Measurements from ENCODE around the gene WSCD2.

WSCD2 gene

GRCh38 chr12:108180255-108181094, 51.4 kb downstream of the WSCD2 start:
- DNase-seq (ENCODE audit: low read depth, low spot score): no peak
- no peak overlapping the region for H3K4me3 ChIP-seq (ENCODE audit: insufficient read length, low read depth)
- H3K9ac ChIP-seq (ENCODE audit: insufficient read length, low read depth): no peak overlapping the region
- no peaks in the 10 kb centered on the region for H3K36me3 ChIP-seq (ENCODE audit: insufficient read depth, insufficient read length, low read length)
- H3K4me1 ChIP-seq (ENCODE audit: insufficient read depth, insufficient read length): peaks cover 5% of the 10 kb centered on the region
- peaks cover 4% of the 10 kb centered on the region; the same call in 1 of the 2 replicates for H3K9me3 ChIP-seq (ENCODE audit: insufficient read depth, low read length)
- TF ChIP-seq ZNF274 (IDR thresholded peaks at IDR 0.05; ENCODE audit: low read depth, low read length) (no peak), SUZ12 (IDR thresholded peaks at IDR 0.05; ENCODE audit: extremely low read depth, insufficient read depth, insufficient read length) (no peak), YY1 (IDR thresholded peaks at IDR 0.05; ENCODE audit: insufficient read depth, insufficient read length) (no peak)
- no peaks in the 10 kb centered on the region for H3K27me3 ChIP-seq (ENCODE audit: insufficient read depth, insufficient read length)

DNA sequence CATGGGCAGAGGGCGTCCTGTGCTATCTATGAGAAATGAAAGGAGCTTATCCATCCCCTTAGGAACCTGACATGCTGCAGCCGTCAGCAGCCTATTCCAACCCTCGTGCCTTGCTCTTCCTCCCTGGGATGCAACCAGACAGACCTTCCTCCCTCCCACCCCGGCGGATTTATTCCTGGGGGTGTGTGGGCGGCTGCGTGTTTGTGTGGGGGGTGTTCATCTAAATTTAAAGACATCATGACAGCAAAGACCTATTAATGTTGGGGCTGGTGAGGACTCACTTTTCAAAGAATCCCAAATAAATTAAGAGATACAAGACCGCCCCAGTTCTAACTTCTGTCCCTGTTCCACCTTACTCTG, 52.0 kb downstream of the WSCD2 start:
- Histone ChIP-seq H3K9ac (ENCODE audit: insufficient read length, low read depth) (no peak overlapping the region), H3K36me3 (ENCODE audit: insufficient read depth, insufficient read length, low read length) (no peaks in the 10 kb centered on the region), H3K4me3 (ENCODE audit: insufficient read length, low read depth) (no peak overlapping the region), H3K27me3 (ENCODE audit: insufficient read depth, insufficient read length) (no peaks in the 10 kb centered on the region), H3K9me3 (ENCODE audit: insufficient read depth, low read length) (peaks cover 4% of the 10 kb centered on the region; the same call in 1 of the 2 replicates), H3K4me1 (ENCODE audit: insufficient read depth, insufficient read length) (peaks cover 7% of the 10 kb centered on the region)
- DNase-seq (ENCODE audit: low read depth, low spot score): no peak
- TF ChIP-seq SUZ12 (IDR thresholded peaks at IDR 0.05; ENCODE audit: extremely low read depth, insufficient read depth, insufficient read length): no peak
- no peak for TF ChIP-seq ZNF274 (IDR thresholded peaks at IDR 0.05; ENCODE audit: low read depth, low read length)
- TF ChIP-seq YY1 (IDR thresholded peaks at IDR 0.05; ENCODE audit: insufficient read depth, insufficient read length): no peak

DNA sequence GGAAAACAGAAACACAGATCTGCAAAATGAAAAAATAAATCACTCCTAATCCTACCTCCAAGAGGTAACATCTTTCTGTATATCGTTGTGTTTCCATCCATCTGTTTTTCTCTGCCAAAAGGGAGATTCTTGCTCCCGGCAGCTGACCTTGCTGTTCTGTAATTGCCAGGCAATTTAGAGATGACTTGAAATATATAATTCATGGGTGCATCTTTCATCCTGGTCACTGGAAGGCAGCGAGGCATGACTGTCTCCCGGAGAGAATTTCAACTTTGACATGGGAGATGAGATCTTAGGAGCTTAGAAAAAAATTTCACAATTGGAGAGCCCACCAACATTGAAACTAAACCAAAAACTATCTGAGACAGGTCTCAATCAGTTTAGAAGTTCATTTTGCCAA, 53.0 kb downstream of the WSCD2 start:
- Histone ChIP-seq H3K4me3 (ENCODE audit: insufficient read length, low read depth) (no peak overlapping the region), H3K27me3 (ENCODE audit: insufficient read depth, insufficient read length) (no peaks in the 10 kb centered on the region), H3K9ac (ENCODE audit: insufficient read length, low read depth) (no peak overlapping the region), H3K36me3 (ENCODE audit: insufficient read depth, insufficient read length, low read length) (no peaks in the 10 kb centered on the region), H3K9me3 (ENCODE audit: insufficient read depth, low read length) (no peaks in the 10 kb centered on the region), H3K4me1 (ENCODE audit: insufficient read depth, insufficient read length) (peaks cover 7% of the 10 kb centered on the region)
- DNase-seq (ENCODE audit: low read depth, low spot score): no peak
- TF ChIP-seq SUZ12 (IDR thresholded peaks at IDR 0.05; ENCODE audit: extremely low read depth, insufficient read depth, insufficient read length) (no peak), YY1 (IDR thresholded peaks at IDR 0.05; ENCODE audit: insufficient read depth, insufficient read length) (no peak), ZNF274 (IDR thresholded peaks at IDR 0.05; ENCODE audit: low read depth, low read length) (no peak)

DNA sequence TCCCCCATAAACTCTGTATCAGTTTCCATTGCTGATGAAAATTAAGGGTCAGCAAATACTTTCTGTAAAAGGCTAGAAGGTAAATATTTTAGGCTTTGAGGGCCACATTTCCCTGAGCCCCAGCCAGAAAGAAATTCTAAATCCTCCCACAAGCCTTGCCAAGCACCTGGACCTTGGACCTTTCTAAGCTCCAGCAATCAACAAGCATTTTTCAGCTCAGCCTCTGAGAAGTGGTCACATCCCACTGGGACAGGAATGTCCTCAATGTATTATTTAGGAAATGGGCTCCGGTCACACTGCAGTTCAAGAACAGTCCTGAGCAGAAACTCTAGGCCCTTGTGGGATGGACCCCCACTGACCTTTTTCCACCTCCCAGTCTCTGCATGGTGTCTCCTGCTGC, 55.9 kb downstream of the WSCD2 start:
- Histone ChIP-seq H3K9me3 (ENCODE audit: insufficient read depth, low read length) (no peaks in the 10 kb centered on the region), H3K4me1 (ENCODE audit: insufficient read depth, insufficient read length) (peaks cover 7% of the 10 kb centered on the region), H3K36me3 (ENCODE audit: insufficient read depth, insufficient read length, low read length) (no peaks in the 10 kb centered on the region), H3K27me3 (ENCODE audit: insufficient read depth, insufficient read length) (no peaks in the 10 kb centered on the region), H3K4me3 (ENCODE audit: insufficient read length, low read depth) (no peak overlapping the region), H3K9ac (ENCODE audit: insufficient read length, low read depth) (no peak overlapping the region)
- TF ChIP-seq ZNF274 (IDR thresholded peaks at IDR 0.05; ENCODE audit: low read depth, low read length): no peak
- no peak for TF ChIP-seq YY1 (IDR thresholded peaks at IDR 0.05; ENCODE audit: insufficient read depth, insufficient read length)
- TF ChIP-seq SUZ12 (IDR thresholded peaks at IDR 0.05; ENCODE audit: extremely low read depth, insufficient read depth, insufficient read length): no peak
- no peak for DNase-seq (ENCODE audit: low read depth, low spot score)

GRCh38 chr12:108187831-108188230, 58.7 kb downstream of the WSCD2 start:
- Histone ChIP-seq H3K9me3 (ENCODE audit: insufficient read depth, low read length) (no peaks in the 10 kb centered on the region), H3K36me3 (ENCODE audit: insufficient read depth, insufficient read length, low read length) (no peaks in the 10 kb centered on the region), H3K4me1 (ENCODE audit: insufficient read depth, insufficient read length) (peaks cover 10% of the 10 kb centered on the region), H3K27me3 (ENCODE audit: insufficient read depth, insufficient read length) (no peaks in the 10 kb centered on the region), H3K4me3 (ENCODE audit: insufficient read length, low read depth) (no peak overlapping the region), H3K9ac (ENCODE audit: insufficient read length, low read depth) (no peak overlapping the region)
- no peak for DNase-seq (ENCODE audit: low read depth, low spot score)
- TF ChIP-seq ZNF274 (IDR thresholded peaks at IDR 0.05; ENCODE audit: low read depth, low read length): no peak
- TF ChIP-seq YY1 (IDR thresholded peaks at IDR 0.05; ENCODE audit: insufficient read depth, insufficient read length): no peak
- TF ChIP-seq SUZ12 (IDR thresholded peaks at IDR 0.05; ENCODE audit: extremely low read depth, insufficient read depth, insufficient read length): no peak

DNA sequence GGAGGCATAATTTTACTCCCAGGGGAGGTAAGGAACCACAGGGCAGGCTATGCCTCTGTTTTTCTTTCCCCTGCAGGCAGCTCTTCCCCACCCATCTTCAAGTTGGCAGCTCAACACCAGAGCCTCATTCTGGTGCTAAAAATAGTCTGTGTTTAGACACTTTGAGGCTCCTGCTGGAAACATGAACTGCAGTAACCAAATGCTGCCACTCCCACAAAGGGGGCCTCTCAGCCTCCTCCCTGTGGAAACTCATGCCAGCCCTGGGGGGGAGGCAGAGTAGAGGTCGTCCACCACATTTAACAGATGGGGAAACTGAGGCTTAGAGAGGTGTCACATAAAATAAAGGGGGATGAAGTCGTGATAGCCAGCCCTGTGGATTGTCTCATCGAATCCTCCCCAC, 61.4 kb downstream of the WSCD2 start:
- Histone ChIP-seq H3K4me1 (ENCODE audit: insufficient read depth, insufficient read length) (peaks cover 6% of the 10 kb centered on the region), H3K36me3 (ENCODE audit: insufficient read depth, insufficient read length, low read length) (no peaks in the 10 kb centered on the region), H3K9me3 (ENCODE audit: insufficient read depth, low read length) (no peaks in the 10 kb centered on the region), H3K27me3 (ENCODE audit: insufficient read depth, insufficient read length) (no peaks in the 10 kb centered on the region), H3K9ac (ENCODE audit: insufficient read length, low read depth) (no peak overlapping the region), H3K4me3 (ENCODE audit: insufficient read length, low read depth) (no peak overlapping the region)
- DNase-seq (ENCODE audit: low read depth, low spot score): no peak
- TF ChIP-seq YY1 (IDR thresholded peaks at IDR 0.05; ENCODE audit: insufficient read depth, insufficient read length): no peak
- TF ChIP-seq SUZ12 (IDR thresholded peaks at IDR 0.05; ENCODE audit: extremely low read depth, insufficient read depth, insufficient read length): no peak
- no peak for TF ChIP-seq ZNF274 (IDR thresholded peaks at IDR 0.05; ENCODE audit: low read depth, low read length)

- H3K27me3 ChIP-seq (ENCODE audit: insufficient read depth, insufficient read length): no peaks in the 10 kb centered on the region
- no peak for DNase-seq (ENCODE audit: low read depth, low spot score)
Measured at GRCh38 chr12:108191086-108191485, 62.0 kb downstream of the WSCD2 start.

More at GRCh38 chr12:108191086-108191485, 62.0 kb downstream of the WSCD2 start:
- Histone ChIP-seq H3K36me3 (ENCODE audit: insufficient read depth, insufficient read length, low read length) (no peaks in the 10 kb centered on the region), H3K4me1 (ENCODE audit: insufficient read depth, insufficient read length) (peaks cover 3% of the 10 kb centered on the region), H3K4me3 (ENCODE audit: insufficient read length, low read depth) (no peak overlapping the region), H3K9ac (ENCODE audit: insufficient read length, low read depth) (no peak overlapping the region), H3K9me3 (ENCODE audit: insufficient read depth, low read length) (no peaks in the 10 kb centered on the region)
- no peak for TF ChIP-seq SUZ12 (IDR thresholded peaks at IDR 0.05; ENCODE audit: extremely low read depth, insufficient read depth, insufficient read length)
- no peak for TF ChIP-seq YY1 (IDR thresholded peaks at IDR 0.05; ENCODE audit: insufficient read depth, insufficient read length)
- no peak for TF ChIP-seq ZNF274 (IDR thresholded peaks at IDR 0.05; ENCODE audit: low read depth, low read length)

All from NT2/D1 (cell line).